Neural cell (in vitro differentiated cells): ENCODE measurements around the gene SUPT3H. TPM values are rescaled to one million over a fixed set of nuclear protein-coding genes. Genes with fewer than 3 reads are reported as not detected.

ENCODE experiments used
- H2AFZ ChIP-seq: fragments of 200-600, 300-800 bp; sonication (generic), shearing (Covaris generic); 2 replicates; pipeline ENCODE4 v1.6.0; 2014; ENCODE audit warnings: low read depth, mild to moderate bottlenecking, antibody characterized with exemption, low read length, moderate library complexity
- H3F3A ChIP-seq: fragments of 200-600 bp; shearing (Covaris generic); 2 replicates; pipeline ENCODE4 v1.6.1; 2016; ENCODE audit warnings: mild to moderate bottlenecking, moderate library complexity, mixed read lengths, antibody characterized with exemption, low read length; ENCODE audit not compliant: insufficient read depth, poor library complexity, severe bottlenecking
- H3K27ac ChIP-seq: fragments of 200-600, 300-800 bp; sonication (generic), shearing (Covaris generic); 2 replicates; pipeline ENCODE4 v1.5.1; 2014; ENCODE audit warnings: mild to moderate bottlenecking, low read length, moderate library complexity
- H3K27me3 ChIP-seq: fragments of 300-800, 200-600 bp; sonication (generic), shearing (Covaris generic); 2 replicates; pipeline ENCODE4 v1.6.0; 2014; ENCODE audit warnings: mild to moderate bottlenecking, low read depth, low read length, moderate library complexity; ENCODE audit not compliant: insufficient read depth
- H3K36me3 ChIP-seq: fragments of 300-800, 200-600 bp; sonication (generic), shearing (Covaris generic); 2 replicates; pipeline ENCODE4 v1.5.1; 2014; ENCODE audit warnings: mild to moderate bottlenecking, antibody characterized with exemption, low read length, moderate library complexity; ENCODE audit not compliant: insufficient read depth
- H3K4me2 ChIP-seq: fragments of 300-800, 200-600 bp; sonication (generic), shearing (Covaris generic); 2 replicates; pipeline ENCODE4 v1.6.0; 2014; ENCODE audit warnings: mild to moderate bottlenecking, low read length
- H3K4me3 ChIP-seq: fragments of 300-800, 200-600 bp; sonication (generic), shearing (Covaris generic); 2 replicates; pipeline ENCODE4 v1.5.1; 2014; ENCODE audit warnings: mild to moderate bottlenecking, low read length, moderate library complexity
- H3K79me2 ChIP-seq: fragments of 200-600 bp; shearing (Covaris generic); replicated peaks from 2 replicates; pipeline ENCODE4 v1.6.0; 2014; ENCODE audit warnings: mild to moderate bottlenecking, low read length, moderate library complexity; ENCODE audit not compliant: insufficient read depth
- H3K9ac ChIP-seq: fragments of 300-800, 200-600 bp; sonication (generic), shearing (Covaris generic); 2 replicates; pipeline ENCODE4 v1.6.1; 2016; ENCODE audit warnings: mild to moderate bottlenecking, low read length, mixed read lengths
- H3K9me2 ChIP-seq: fragments of 200-600 bp; shearing (Covaris generic); 2 replicates; pipeline ENCODE4 v1.6.1; 2016; ENCODE audit warnings: mild to moderate bottlenecking, low read length, mixed read lengths; ENCODE audit not compliant: insufficient read depth
- H3K9me3 ChIP-seq: fragments of 200-600, 300-800 bp; sonication (generic), shearing (Covaris generic); 2 replicates; pipeline ENCODE4 v1.6.1; 2016; ENCODE audit warnings: mild to moderate bottlenecking, mixed run types, low read length, moderate library complexity, mixed read lengths
- H4K20me1 ChIP-seq: fragments of 200-600 bp; shearing (Covaris generic); 2 replicates; pipeline ENCODE4 v1.6.1; 2016; ENCODE audit warnings: mild to moderate bottlenecking, mixed run types; ENCODE audit not compliant: insufficient read depth
- CTCF ChIP-seq: fragments of 450-650 bp; IDR thresholded peaks from 2 replicates; pipeline ENCODE4 v1.5.1; 2014; ENCODE audit warnings: antibody characterized with exemption, mild to moderate bottlenecking, moderate library complexity; ENCODE audit not compliant: poor library complexity, severe bottlenecking
- EP300 ChIP-seq: fragments of 450-650 bp; conservative IDR thresholded peaks from 2 replicates; pipeline ENCODE4 v1.6.1; 2014; ENCODE audit warnings: antibody characterized with exemption, mild to moderate bottlenecking, moderate library complexity; ENCODE audit not compliant: poor library complexity, severe bottlenecking
- EZH2 ChIP-seq: fragments of 200-600, 300-800 bp; shearing (Covaris generic), sonication (generic); IDR thresholded peaks from 2 replicates; pipeline ENCODE4 v1.6.1; 2014; ENCODE audit warnings: antibody characterized with exemption, low read length, borderline replicate concordance, mild to moderate bottlenecking; ENCODE audit not compliant: insufficient read depth, poor library complexity, severe bottlenecking
- MXI1 ChIP-seq: fragments of 450-650 bp; conservative IDR thresholded peaks from 2 replicates; pipeline ENCODE4 v1.6.1; 2014; ENCODE audit warnings: antibody characterized with exemption, mild to moderate bottlenecking; ENCODE audit not compliant: poor library complexity, severe bottlenecking
- POLR2AphosphoS5 ChIP-seq: IDR thresholded peaks from 2 replicates; pipeline ENCODE4 v1.6.1; 2012
- RAD21 ChIP-seq: fragments of 450-650 bp; conservative IDR thresholded peaks from 2 replicates; pipeline ENCODE4 v1.6.1; 2014; ENCODE audit warnings: antibody characterized with exemption, mild to moderate bottlenecking, moderate library complexity
- REST ChIP-seq: IDR thresholded peaks from 2 replicates; pipeline ENCODE4 v1.6.1; 2012; ENCODE audit warnings: borderline replicate concordance
- SMC3 ChIP-seq: fragments of 450-650 bp; conservative IDR thresholded peaks from 2 replicates; pipeline ENCODE4 v1.6.1; 2014; ENCODE audit warnings: antibody characterized with exemption, mild to moderate bottlenecking, moderate library complexity; ENCODE audit not compliant: poor library complexity
- TAF1 ChIP-seq: IDR thresholded peaks from 2 replicates; pipeline ENCODE4 v1.6.1; 2012; ENCODE audit warnings: low read depth
- polyA plus RNA-seq: library from polyadenylated mRNA; depleted of rRNA; stranded (reverse); fragments of >200 nt; gene quantifications from 2 replicates; pipeline ENCODE4 v1.2.3, GENCODE V29; 2014

Gene SUPT3H
- polyA plus RNA-seq, 1 donor from 2014 or later = 6.8 TPM

GRCh38 chr6:44785130-44785529, 592.6 kb downstream of the SUPT3H start:
- no peaks in the 10 kb centered on the region for H4K20me1 ChIP-seq
- H3K27ac ChIP-seq = no peak overlapping the region
- no peak overlapping the region for H3K4me2 ChIP-seq
- no peaks in the 10 kb centered on the region for H3K9me2 ChIP-seq
- no peaks in the 10 kb centered on the region for H3F3A ChIP-seq
- no peak overlapping the region for H3K9ac ChIP-seq
- no peaks in the 10 kb centered on the region for H3K36me3 ChIP-seq
- no peaks in the 10 kb centered on the region for H3K27me3 ChIP-seq
- TF ChIP-seq RAD21 (no peak), SMC3 (no peak), POLR2AphosphoS5 (no peak), REST (no peak), MXI1 (no peak), TAF1 (no peak), EP300 (no peak), EZH2 (no peak), CTCF (no peak)
- no peak overlapping the region for H3K4me3 ChIP-seq
- no peaks in the 10 kb centered on the region for H3K9me3 ChIP-seq
- no peaks in the 10 kb centered on the region for H3K79me2 ChIP-seq
- no peak overlapping the region for H2AFZ ChIP-seq

- H3K27me3 ChIP-seq = no peaks in the 10 kb centered on the region
- H2AFZ ChIP-seq = no peak overlapping the region
- no peak overlapping the region for H3K4me3 ChIP-seq
- no peak overlapping the region for H3K4me2 ChIP-seq
- no peaks in the 10 kb centered on the region for H3K79me2 ChIP-seq
- no peaks in the 10 kb centered on the region for H3K9me2 ChIP-seq
- no peak overlapping the region for H3K9ac ChIP-seq
- TF ChIP-seq EZH2 (no peak), EP300 (no peak), REST (no peak), SMC3 (no peak), CTCF (no peak), POLR2AphosphoS5 (no peak), MXI1 (no peak), RAD21 (no peak), TAF1 (no peak)
- H3K9me3 ChIP-seq = no peaks in the 10 kb centered on the region
- H3K36me3 ChIP-seq = no peaks in the 10 kb centered on the region
- H4K20me1 ChIP-seq = no peaks in the 10 kb centered on the region
- H3F3A ChIP-seq = no peaks in the 10 kb centered on the region
- H3K27ac ChIP-seq = no peak overlapping the region
Observed at GRCh38 chr6:44784195-44784594, 593.5 kb downstream of the SUPT3H start.
